Mesothelial cell of epicardium (in vitro differentiated cells): Measurements from ENCODE around the gene LPAR4. TPM values are rescaled to one million over a fixed set of nuclear protein-coding genes. Genes with fewer than 3 reads are reported as not detected.

Experiments used
- DNase-seq, 2 experiments: peaks; one replicate each; pipeline ENCODE4 v3.0.0; 2021; ENCODE audit warnings: low spot score in 2 of 2; ENCODE audit not compliant: unreplicated experiment in 2 of 2
- H3K27ac Mint-ChIP-seq: 2 replicates; pipeline ENCODE4 v1.8.0; 2021; ENCODE audit warnings: mixed read lengths
- H3K27me3 Mint-ChIP-seq: 2 replicates; pipeline ENCODE4 v1.8.0; 2021; ENCODE audit warnings: low read depth, mixed read lengths
- H3K36me3 Mint-ChIP-seq: 2 replicates; pipeline ENCODE4 v1.8.0; 2021; ENCODE audit warnings: mixed read lengths
- H3K4me1 Mint-ChIP-seq: 2 replicates; pipeline ENCODE4 v1.8.0; 2021; ENCODE audit warnings: mixed read lengths
- H3K4me3 Mint-ChIP-seq: 2 replicates; pipeline ENCODE4 v1.8.0; 2021; ENCODE audit warnings: mild to moderate bottlenecking, moderate library complexity, mixed read lengths
- H3K9me3 Mint-ChIP-seq: 2 replicates; pipeline ENCODE4 v1.8.0; 2021; ENCODE audit warnings: mixed read lengths
- CTCF ChIP-seq: fragments of 200-600 bp; sonication (generic); IDR thresholded peaks from one replicate; pipeline ENCODE4 v1.5.0; 2021; ENCODE audit warnings: antibody characterized with exemption; ENCODE audit not compliant: unreplicated experiment
- total RNA-seq: library from RNA; stranded (reverse); gene quantifications from 3 replicates; pipeline ENCODE4 v1.2.1, GENCODE V29; 2021

The LPAR4 gene
- total RNA-seq, 1 donor from 2014 or later: 3.1 TPM

GRCh38 chrX:78725287-78725686 is 22.2 kb upstream of the LPAR4 start:
- Mint-ChIP-seq H3K4me3 (no peak overlapping the region), H3K9me3 (peaks cover 33% of the 10 kb centered on the region), H3K27ac (no peak overlapping the region), H3K27me3 (no peaks in the 10 kb centered on the region), H3K36me3 (no peaks in the 10 kb centered on the region), H3K4me1 (no peaks in the 10 kb centered on the region)
- TF ChIP-seq CTCF: no peak
- no peak for DNase-seq

GRCh38 chrX:78746496-78746895 is 1.0 kb upstream of the LPAR4 start:
- Mint-ChIP-seq H3K27me3 (no peaks in the 10 kb centered on the region), H3K9me3 (peaks cover 8% of the 10 kb centered on the region), H3K27ac (no peak overlapping the region)

GRCh38 chrX:78747971-78748370 is 451 bp downstream of the LPAR4 start:
- H3K4me3 Mint-ChIP-seq: peak overlapping the region; percentile 67
- peaks cover 11% of the 10 kb centered on the region for H3K4me1 Mint-ChIP-seq
- peak overlapping the region; percentile 18 for H3K27ac Mint-ChIP-seq
- DNase-seq: no peak
- TF ChIP-seq CTCF: no peak
- H3K36me3 Mint-ChIP-seq: no peaks in the 10 kb centered on the region
- peaks cover 8% of the 10 kb centered on the region for H3K9me3 Mint-ChIP-seq
- H3K27me3 Mint-ChIP-seq: no peaks in the 10 kb centered on the region

More at GRCh38 chrX:78746496-78746895, 1.0 kb upstream of the LPAR4 start:
- Mint-ChIP-seq H3K36me3 (no peaks in the 10 kb centered on the region), H3K4me1 (peaks cover 11% of the 10 kb centered on the region), H3K4me3 (no peak overlapping the region)
- TF ChIP-seq CTCF: no peak
- no peak for DNase-seq

GRCh38 chrX:78748846-78749245 is 1.3 kb downstream of the LPAR4 start:
- no peaks in the 10 kb centered on the region for H3K36me3 Mint-ChIP-seq
- no peaks in the 10 kb centered on the region for H3K27me3 Mint-ChIP-seq
- peaks cover 11% of the 10 kb centered on the region for H3K4me1 Mint-ChIP-seq
- no peak for TF ChIP-seq CTCF
- no peak overlapping the region for H3K4me3 Mint-ChIP-seq
- DNase-seq: no peak
- peaks cover 8% of the 10 kb centered on the region for H3K9me3 Mint-ChIP-seq
- no peak overlapping the region for H3K27ac Mint-ChIP-seq

GRCh38 chrX:78753571-78753970 is 6.1 kb downstream of the LPAR4 start:
- Mint-ChIP-seq H3K36me3 (no peaks in the 10 kb centered on the region), H3K9me3 (peaks cover 8% of the 10 kb centered on the region), H3K4me1 (peaks cover 2% of the 10 kb centered on the region), H3K27me3 (no peaks in the 10 kb centered on the region), H3K4me3 (no peak overlapping the region), H3K27ac (no peak overlapping the region)
- no peak for TF ChIP-seq CTCF
- DNase-seq: no peak

GRCh38 chrX:78754917-78755316 is 7.4 kb downstream of the LPAR4 start:
- Mint-ChIP-seq H3K4me3 (no peak overlapping the region), H3K36me3 (no peaks in the 10 kb centered on the region), H3K9me3 (peaks cover 21% of the 10 kb centered on the region), H3K27me3 (no peaks in the 10 kb centered on the region), H3K27ac (no peak overlapping the region), H3K4me1 (no peaks in the 10 kb centered on the region)
- no peak for TF ChIP-seq CTCF
- DNase-seq: no peak
